ENCODE data around the gene ANKRD13A. TPM values are rescaled to one million over a fixed set of nuclear protein-coding genes. Genes with fewer than 3 reads are reported as not detected.

Gene ANKRD13A
- polyA plus RNA-seq, 1 of the 3 experiments (the other 2 are of a cell fraction): 42.8 TPM

GRCh38 chr12:110006115-110006514 lies 6.9 kb downstream of the ANKRD13A start:
- ChIA-PET CTCF (no interaction called here), POLR2A (no interaction called here)
- Histone ChIP-seq H2AFZ (ENCODE audit: low read depth) (no peak overlapping the region), H3K27ac (ENCODE audit: low read depth in 2 of 2, low read length in 1 of 2) (no peak overlapping the region), H3K9ac (no peak overlapping the region), H3F3A (replicated peaks; ENCODE audit: insufficient read depth) (peaks cover 5% of the 10 kb centered on the region), H3K4me1 (ENCODE audit: control insufficient read depth in 1 of 2, insufficient read depth in 2 of 2, low read depth in 1 of 2, low read length in 1 of 2) (peaks cover 0 to 16% of the 10 kb centered on the region in 2 experiments; a peak in 2 of 4 replicates), H3K4me3 (ENCODE audit: low read depth in 2 of 2, low read length in 1 of 2) (no peak overlapping the region), H3K4me2 (no peak overlapping the region), H3K9me3 (no peaks in the 10 kb centered on the region), H3K27me3 (ENCODE audit: insufficient read depth) (no peaks in the 10 kb centered on the region), H4K20me1 (ENCODE audit: insufficient read depth) (no peaks in the 10 kb centered on the region; the same call in 1 of the 2 replicates), H3K79me2 (ENCODE audit: insufficient read depth) (peaks cover 98% of the 10 kb centered on the region), H3K36me3 (replicated peaks in 1 of 2; ENCODE audit: control insufficient read depth in 1 of 2, insufficient read depth in 2 of 2, low read length in 1 of 2) (peaks cover 0 to 8% of the 10 kb centered on the region in 2 experiments), H3K9me2 (no peaks in the 10 kb centered on the region)
- TF ChIP-seq EP300 (IDR thresholded peaks at IDR 0.05; ENCODE audit: borderline replicate concordance in 1 of 2, low read depth in 1 of 2, low read length in 1 of 2): no peak
- TF ChIP-seq USF2 (IDR thresholded peaks at IDR 0.05; ENCODE audit: borderline replicate concordance, low read depth, low read length): no peak
- TF ChIP-seq EZH2phosphoT487 (IDR thresholded peaks at IDR 0.05; ENCODE audit: borderline replicate concordance, low read depth): no peak
- no peak for TF ChIP-seq SMC3 (IDR thresholded peaks at IDR 0.05; ENCODE audit: low read depth, low read length)
- no peak for TF ChIP-seq RAD21 (IDR thresholded peaks at IDR 0.05; ENCODE audit: low read length)
- TF ChIP-seq MXI1 (IDR thresholded peaks at IDR 0.05; ENCODE audit: low read depth, low read length): no peak
- no peak for TF ChIP-seq FOSL2 (IDR thresholded peaks at IDR 0.05; ENCODE audit: borderline replicate concordance, low read depth)
- TF ChIP-seq, protein P1, sequence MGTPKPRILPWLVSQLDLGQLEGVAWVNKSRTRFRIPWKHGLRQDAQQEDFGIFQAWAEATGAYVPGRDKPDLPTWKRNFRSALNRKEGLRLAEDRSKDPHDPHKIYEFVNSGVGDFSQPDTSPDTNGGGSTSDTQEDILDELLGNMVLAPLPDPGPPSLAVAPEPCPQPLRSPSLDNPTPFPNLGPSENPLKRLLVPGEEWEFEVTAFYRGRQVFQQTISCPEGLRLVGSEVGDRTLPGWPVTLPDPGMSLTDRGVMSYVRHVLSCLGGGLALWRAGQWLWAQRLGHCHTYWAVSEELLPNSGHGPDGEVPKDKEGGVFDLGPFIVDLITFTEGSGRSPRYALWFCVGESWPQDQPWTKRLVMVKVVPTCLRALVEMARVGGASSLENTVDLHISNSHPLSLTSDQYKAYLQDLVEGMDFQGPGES (IDR thresholded peaks at IDR 0.05; ENCODE audit: low read depth, low read length): no peak
- TF ChIP-seq YY1 (IDR thresholded peaks at IDR 0.05; ENCODE audit: low read depth): no peak
- TF ChIP-seq PBX3 (IDR thresholded peaks at IDR 0.05): no peak
- TF ChIP-seq TEAD4 (IDR thresholded peaks at IDR 0.05; ENCODE audit: borderline replicate concordance, insufficient read depth): no peak
- 95% methylated on average over 4 of the region's 4 CpGs for WGBS (ENCODE audit: low lambda C conversion rate)
- no peak for DNase-seq

DNA sequence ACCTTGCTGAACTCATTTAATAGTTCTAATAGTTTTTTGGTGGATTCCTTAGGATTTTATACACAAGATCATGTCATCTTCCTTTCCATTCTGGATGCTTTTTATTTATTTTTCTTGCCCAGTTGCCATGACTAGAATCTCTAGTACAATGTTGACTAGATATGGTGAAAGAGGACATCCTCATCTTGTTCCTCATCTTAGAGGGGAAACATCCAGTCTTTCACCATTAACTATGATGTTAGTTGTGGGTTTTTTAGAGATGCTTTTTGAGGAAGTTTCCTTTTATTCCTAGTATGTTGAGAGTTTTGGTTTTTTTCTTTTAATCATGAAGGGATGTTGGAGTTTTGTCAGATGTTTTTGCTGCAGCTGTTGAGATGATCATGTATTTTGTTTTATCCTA lies 8.7 kb downstream of the ANKRD13A start:
- no peak overlapping the region for H2AFZ ChIP-seq (ENCODE audit: low read depth)
- H3K27ac ChIP-seq (ENCODE audit: low read depth in 2 of 2, low read length in 1 of 2): no peak overlapping the region
- H3K36me3 ChIP-seq (replicated peaks in 1 of 2; ENCODE audit: control insufficient read depth in 1 of 2, insufficient read depth in 2 of 2, low read length in 1 of 2): peaks cover 5 to 12% of the 10 kb centered on the region in 2 experiments
- DNase-seq: no peak
- H3K9ac ChIP-seq: no peak overlapping the region
- H3K4me3 ChIP-seq (ENCODE audit: low read depth in 2 of 2, low read length in 1 of 2): no peak overlapping the region
- no peaks in the 10 kb centered on the region for H3F3A ChIP-seq (replicated peaks; ENCODE audit: insufficient read depth)
- H3K9me2 ChIP-seq: no peaks in the 10 kb centered on the region
- H3K4me2 ChIP-seq: no peak overlapping the region
- no peaks in the 10 kb centered on the region for H3K9me3 ChIP-seq
- no peaks in the 10 kb centered on the region; the same call in 1 of the 2 replicates for H4K20me1 ChIP-seq (ENCODE audit: insufficient read depth)
- CTCF ChIA-PET: no interaction called here
- H3K79me2 ChIP-seq (ENCODE audit: insufficient read depth): peaks cover 95% of the 10 kb centered on the region
- H3K4me1 ChIP-seq (ENCODE audit: control insufficient read depth in 1 of 2, insufficient read depth in 2 of 2, low read depth in 1 of 2, low read length in 1 of 2): 0 out of 4 replicates have a peak, but pooled peaks cover 0 to 3% of the 10 kb centered on the region in 2 experiments
- POLR2A ChIA-PET: no interaction called here
- H3K27me3 ChIP-seq (ENCODE audit: insufficient read depth): no peaks in the 10 kb centered on the region
- TF ChIP-seq YY1 (IDR thresholded peaks at IDR 0.05; ENCODE audit: low read depth) (no peak), FOXM1 (IDR thresholded peaks at IDR 0.05; ENCODE audit: low read depth) (no peak), EZH2phosphoT487 (IDR thresholded peaks at IDR 0.05; ENCODE audit: borderline replicate concordance, low read depth) (no peak), USF2 (IDR thresholded peaks at IDR 0.05; ENCODE audit: borderline replicate concordance, low read depth, low read length) (no peak), GATA2 (CRISPR knock-in tag; IDR thresholded peaks at IDR 0.05) (no peak), FOXJ3 (CRISPR knock-in tag; IDR thresholded peaks at IDR 0.05) (no peak), TAF1 (IDR thresholded peaks at IDR 0.05; ENCODE audit: borderline replicate concordance, low read depth, low read length) (no peak), GABPA (IDR thresholded peaks at IDR 0.05; ENCODE audit: low read depth) (no peak), ELF1 (IDR thresholded peaks at IDR 0.05) (no peak), REST (IDR thresholded peaks at IDR 0.05; ENCODE audit: low read depth, low read length) (no peak), TCF12 (IDR thresholded peaks at IDR 0.05) (no peak)
- TF ChIP-seq, protein P1 (IDR thresholded peaks at IDR 0.05; ENCODE audit: low read depth, low read length): no peak

Data from SK-N-SH (cell line).